Activated naive CD4-positive, alpha-beta T cell (primary cell): ENCODE measurements around the gene SLC5A2.
"Not testable (repeated sequence)": the region's sequence is repeated elsewhere in the genome, so short reads cannot be mapped to it uniquely, and the experiment has no call there.

Source experiments
- DNase-seq, 4 experiments: peaks; one replicate each; lab custom pipeline; 2025; lab: John Stamatoyannopoulos, UW

The SLC5A2 gene

GRCh38 chr16:31498493-31498892 is 15.6 kb downstream of the SLC5A2 start:
- DNase-seq = no peak

GRCh38 chr16:31499928-31500327 is 17.0 kb downstream of the SLC5A2 start:
- no peak for DNase-seq

- DNase-seq = no peak
Measured at GRCh38 chr16:31501226-31501965, 18.5 kb downstream of the SLC5A2 start.

- no peak for DNase-seq
Measured at GRCh38 chr16:31501966-31502348, 19.0 kb downstream of the SLC5A2 start.

GRCh38 chr16:31502981-31503380 is 20.1 kb downstream of the SLC5A2 start:
- DNase-seq = no peak

- not testable (repeated sequence) for DNase-seq
Measured at GRCh38 chr16:31503555-31503954, 20.6 kb downstream of the SLC5A2 start.

- no peak for DNase-seq
Measured at GRCh38 chr16:31504159-31504558, 21.2 kb downstream of the SLC5A2 start.

- DNase-seq = no peak
Measured at GRCh38 chr16:31505483-31505882, 22.6 kb downstream of the SLC5A2 start.

GRCh38 chr16:31507617-31507928 is 24.6 kb downstream of the SLC5A2 start:
- no peak for DNase-seq

- DNase-seq = peak; percentile 51 to 75 (median 62)
Measured at GRCh38 chr16:31507929-31508705, 25.2 kb downstream of the SLC5A2 start, which contains the start of gene RUSF1. TSS of gene RUSF1 (minus strand) at chr16:31508391. CDS start at chr16:31508373, 18 bp downstream.

- DNase-seq = no peak
Measured at GRCh38 chr16:31508706-31509195, 25.8 kb downstream of the SLC5A2 start.

GRCh38 chr16:31513126-31513525 is 30.2 kb downstream of the SLC5A2 start:
- no peak for DNase-seq

- no peak for DNase-seq
Measured at GRCh38 chr16:31513884-31514283, 31.0 kb downstream of the SLC5A2 start.

GRCh38 chr16:31517800-31518402 is 35.0 kb downstream of the SLC5A2 start:
- DNase-seq = no peak

GRCh38 chr16:31519759-31520431 is 37.0 kb downstream of the SLC5A2 start:
- DNase-seq = no peak

- no peak for DNase-seq
Measured at GRCh38 chr16:31521368-31521767, 38.4 kb downstream of the SLC5A2 start.

- DNase-seq = no peak
Measured at GRCh38 chr16:31522071-31522470, 39.1 kb downstream of the SLC5A2 start.

GRCh38 chr16:31523768-31524167 is 40.8 kb downstream of the SLC5A2 start:
- DNase-seq = not testable (repeated sequence)

- DNase-seq = no peak
Measured at GRCh38 chr16:31525113-31525512, 42.2 kb downstream of the SLC5A2 start.

- no peak for DNase-seq
Measured at GRCh38 chr16:31527734-31528274, 44.9 kb downstream of the SLC5A2 start, which contains the start of gene AHSP. TSS of gene AHSP (plus strand) at chr16:31527900. CDS start at chr16:31528140, 240 bp downstream.

- no peak for DNase-seq
Measured at GRCh38 chr16:31528523-31529107, 45.7 kb downstream of the SLC5A2 start.
